Measurements from ENCODE around the gene FMO4. TPM values are rescaled to one million over a fixed set of nuclear protein-coding genes. Genes with fewer than 3 reads are reported as not detected.
"Not testable (repeated sequence)": the region's sequence is repeated elsewhere in the genome, so short reads cannot be mapped to it uniquely, and the experiment has no call there.

FMO4 gene
- polyA plus RNA-seq, 10 donors = 3.4 to 5.5 (median 3.9) TPM

DNA sequence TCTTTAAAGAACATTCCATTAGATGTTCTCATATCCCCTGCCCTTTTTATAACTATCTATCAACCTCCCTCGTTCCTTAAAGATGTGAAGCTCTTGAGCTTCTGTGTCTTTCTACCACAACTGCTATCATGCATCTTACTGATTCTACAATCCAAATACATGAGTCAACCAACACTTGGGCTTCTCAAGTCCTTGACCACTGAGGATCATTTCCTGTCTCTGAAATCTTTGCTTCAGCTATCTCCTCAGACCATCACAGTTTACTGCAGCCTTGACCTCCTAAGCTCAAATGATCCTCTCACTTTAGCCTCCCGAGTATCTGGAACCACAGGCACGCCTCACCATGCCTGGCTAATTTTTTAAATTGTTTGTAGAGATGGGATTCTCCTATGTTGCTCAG lies 75.2 kb downstream of the FMO4 start:
- DNase-seq = no peak

DNA sequence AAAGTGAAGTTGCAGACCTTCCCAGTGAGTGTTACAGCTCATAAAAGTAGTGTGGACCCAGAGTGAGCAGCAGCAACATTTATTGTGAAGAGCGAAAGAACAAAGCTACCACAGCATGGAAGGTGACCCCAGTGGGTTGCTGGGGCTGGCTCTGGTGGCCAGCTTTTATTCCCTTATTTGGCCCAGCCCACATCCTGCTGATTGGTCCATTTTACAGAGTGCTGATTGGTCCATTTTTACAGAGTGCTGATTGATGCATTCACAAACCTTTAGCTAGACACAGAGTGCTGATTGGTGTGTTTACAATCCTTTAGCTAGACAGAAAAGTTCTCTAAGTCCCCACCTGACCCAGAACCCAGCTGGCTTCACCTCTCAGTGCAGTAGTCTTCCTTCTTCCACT lies 76.8 kb downstream of the FMO4 start:
- DNase-seq = not testable (repeated sequence)

Other genes with a start within 250 kb of the FMO4 start
- gene FMO3, start 223.3 kb upstream of the FMO4 start, polyA plus RNA-seq (ENCODE audit: insufficient read length in 10 of 10) = under 1 TPM in 8 of 10 donors, not detected in 2; 0.09 to 0.41 (median 0.22) TPM
- gene FMO2, start 128.9 kb upstream of the FMO4 start, polyA plus RNA-seq (ENCODE audit: insufficient read length in 10 of 10) = 1 to 10 TPM in 4 of 10 donors, under 1 TPM in 6; 0.37 to 1.5 (median 0.80) TPM
- gene FMO1, start 65.7 kb upstream of the FMO4 start, polyA plus RNA-seq (ENCODE audit: insufficient read length in 10 of 10) = 10 to 100 TPM in 3 of 10 donors, 1 to 10 TPM in 7; 6.4 to 12.7 (median 9.4) TPM
- 10 to 100 TPM; 56.3 to 80.4 (median 72.0) TPM for gene PRRC2C, start 171.3 kb downstream of the FMO4 start, polyA plus RNA-seq (ENCODE audit: insufficient read length in 10 of 10)